Ishikawa (cell line): Measurements from ENCODE around the gene POMT2.

Experiments used
- CEBPB ChIP-seq: IDR thresholded peaks from 2 replicates; pipeline ENCODE4 v1.6.1; 2012
- CREB1 ChIP-seq: IDR thresholded peaks from 2 replicates; pipeline ENCODE4 v1.6.1; 2012; ENCODE audit warnings: low read depth
- EGR1 ChIP-seq: IDR thresholded peaks from 2 replicates; pipeline ENCODE4 v1.6.1; 2012
- EP300 ChIP-seq: IDR thresholded peaks from 2 replicates; pipeline ENCODE4 v1.6.1; 2012; ENCODE audit warnings: borderline replicate concordance
- FOXM1 ChIP-seq: IDR thresholded peaks from 2 replicates; pipeline ENCODE4 v1.6.1; 2012; ENCODE audit warnings: low read depth, borderline replicate concordance
- MAX ChIP-seq: IDR thresholded peaks from 2 replicates; pipeline ENCODE4 v1.6.1; 2012
- NFIC ChIP-seq: IDR thresholded peaks from 2 replicates; pipeline ENCODE4 v1.6.1; 2012
- RAD21 ChIP-seq: IDR thresholded peaks from 2 replicates; pipeline ENCODE4 v1.6.1; 2012; ENCODE audit warnings: low read depth
- REST ChIP-seq: IDR thresholded peaks from 2 replicates; pipeline ENCODE4 v1.6.1; 2012; ENCODE audit warnings: low read depth, mild to moderate bottlenecking
- TAF1 ChIP-seq: IDR thresholded peaks from 2 replicates; pipeline ENCODE4 v1.6.1; 2012; ENCODE audit warnings: low read depth, mild to moderate bottlenecking
- TCF12 ChIP-seq: IDR thresholded peaks from 2 replicates; pipeline ENCODE4 v1.6.1; 2012; ENCODE audit warnings: low read depth
- TEAD4 ChIP-seq: IDR thresholded peaks from 2 replicates; pipeline ENCODE4 v1.6.1; 2012
- USF1 ChIP-seq: IDR thresholded peaks from 2 replicates; pipeline ENCODE4 v1.6.1; 2012
- YY1 ChIP-seq: IDR thresholded peaks from 2 replicates; pipeline ENCODE4 v1.6.1; 2012; ENCODE audit warnings: low read depth
- ZBTB7A ChIP-seq: IDR thresholded peaks from 2 replicates; pipeline ENCODE4 v1.6.1; 2012; ENCODE audit warnings: low read depth

Gene POMT2

GRCh38 chr14:77270361-77271112, 50.1 kb downstream of the POMT2 start:
- TF ChIP-seq CREB1 (no peak), TEAD4 (no peak), MAX (no peak), ZBTB7A (no peak), FOXM1 (no peak), USF1 (no peak), CEBPB (no peak), YY1 (no peak), TAF1 (no peak), NFIC (no peak), TCF12 (no peak), REST (no peak), EP300 (no peak)

GRCh38 chr14:77268989-77269600, 51.6 kb downstream of the POMT2 start:
- TF ChIP-seq FOXM1 (no peak), TCF12 (no peak), YY1 (no peak), CREB1 (no peak), REST (no peak), MAX (no peak), NFIC (no peak), USF1 (no peak), TEAD4 (no peak), EGR1 (no peak), ZBTB7A (no peak), RAD21 (no peak), TAF1 (no peak), CEBPB (no peak)

GRCh38 chr14:77267937-77268699, 52.6 kb downstream of the POMT2 start:
- TF ChIP-seq CEBPB (no peak), YY1 (no peak), MAX (no peak), TCF12 (no peak), REST (no peak), CREB1 (no peak), RAD21 (no peak), TAF1 (no peak), NFIC (no peak), ZBTB7A (no peak), EP300 (no peak)
